Measurements from ENCODE around the gene CLIC1. TPM values are rescaled to one million over a fixed set of nuclear protein-coding genes. Genes with fewer than 3 reads are reported as not detected.

Gene CLIC1
- total RNA-seq, 3 donors from 2014 or later, result 266 to 325 (median 318) TPM

GRCh38 chr6:31737991-31738979, 2.0 kb upstream of the CLIC1 start:
- no peaks in the 10 kb centered on the region for H3K27me3 ChIP-seq
- peaks cover 14 to 35% of the 10 kb centered on the region in 2 donors for H3K4me1 ChIP-seq
- intact Hi-C loops (cut with DNase I; ENCODE audit: low total_unique reads), result no loop called here
- H3K4me3 ChIP-seq, result peak overlapping the region in 2 of 3 donors; percentile 7 to 42
- H3K36me3 ChIP-seq, result no peaks in the 10 kb centered on the region
- peak; percentile 74 to 81 for DNase-seq (ENCODE audit: low spot score in 2 of 2)
- no peaks in the 10 kb centered on the region for H3K9me3 ChIP-seq
- TF ChIP-seq CTCF (IDR thresholded peaks at IDR 0.05), result peak in 2 of 3 donors; percentile 16 to 46
- TF ChIP-seq POLR2AphosphoS5 (IDR thresholded peaks at IDR 0.05), result no peak
- TF ChIP-seq POLR2A (IDR thresholded peaks at IDR 0.05), result no peak
- H3K27ac ChIP-seq, result peak overlapping the region; percentile 95 to 96

GRCh38 chr6:31737315-31737990, 1.1 kb upstream of the CLIC1 start:
- H3K9me3 ChIP-seq, result no peaks in the 10 kb centered on the region
- peak overlapping the region; percentile 95 to 96 for H3K27ac ChIP-seq
- H3K4me1 ChIP-seq, result peaks cover 14 to 35% of the 10 kb centered on the region in 2 donors
- H3K36me3 ChIP-seq, result no peaks in the 10 kb centered on the region
- TF ChIP-seq POLR2A (IDR thresholded peaks at IDR 0.05) (no peak), CTCF (IDR thresholded peaks at IDR 0.05) (no peak)
- intact Hi-C loops (cut with DNase I; ENCODE audit: low total_unique reads), result no loop called here
- H3K27me3 ChIP-seq, result no peaks in the 10 kb centered on the region
- H3K4me3 ChIP-seq, result peak overlapping the region in 2 of 3 donors; percentile 7 to 75
- no peak for DNase-seq (ENCODE audit: low spot score in 2 of 2)

GRCh38 chr6:31736768-31737314, 511 bp upstream of the CLIC1 start:
- TF ChIP-seq POLR2AphosphoS5 (IDR thresholded peaks at IDR 0.05), result no peak
- TF ChIP-seq POLR2A (IDR thresholded peaks at IDR 0.05), result no peak
- TF ChIP-seq CTCF (IDR thresholded peaks at IDR 0.05), result no peak
- Histone ChIP-seq H3K4me3 (peak overlapping the region; percentile 68 to 76 (median 75)), H3K36me3 (no peaks in the 10 kb centered on the region), H3K9me3 (no peaks in the 10 kb centered on the region), H3K4me1 (peaks cover 14 to 35% of the 10 kb centered on the region in 2 donors), H3K27me3 (no peaks in the 10 kb centered on the region), H3K27ac (peak overlapping the region; percentile 95 to 96)
- intact Hi-C loops (cut with DNase I; ENCODE audit: low total_unique reads), result no loop called here
- DNase-seq (ENCODE audit: low spot score in 2 of 2), result no peak

GRCh38 chr6:31734821-31735406, 1.4 kb downstream of the CLIC1 start:
- no peaks in the 10 kb centered on the region for H3K36me3 ChIP-seq
- intact Hi-C loops (cut with DNase I; ENCODE audit: low total_unique reads), result no loop called here
- H3K27ac ChIP-seq, result peak overlapping the region; percentile 95 to 96
- peak overlapping the region; percentile 68 to 76 (median 75) for H3K4me3 ChIP-seq
- H3K27me3 ChIP-seq, result no peaks in the 10 kb centered on the region
- H3K9me3 ChIP-seq, result no peaks in the 10 kb centered on the region
- peaks cover 19 to 35% of the 10 kb centered on the region in 2 donors for H3K4me1 ChIP-seq
- no peak for TF ChIP-seq CTCF (IDR thresholded peaks at IDR 0.05)
- peak; percentile 25 for TF ChIP-seq POLR2A (IDR thresholded peaks at IDR 0.05)
- peak in 2 of 3 donors; percentile 30 to 36 for TF ChIP-seq POLR2AphosphoS5 (IDR thresholded peaks at IDR 0.05)
- DNase-seq (ENCODE audit: low spot score in 2 of 2), result no peak

Measured in breast epithelium (tissue), 4 donors.